K562 (cell line): ENCODE data around the gene C3. TPM values are rescaled to one million over a fixed set of nuclear protein-coding genes. Genes with fewer than 3 reads are reported as not detected.
A peak's percentile ranks its signal among the peaks of the same experiment; 100 is the strongest.

ENCODE experiments used
- BMI1 ChIP-seq: fragments of 150-350 bp; IDR thresholded peaks from 2 replicates; pipeline ENCODE4 v1.6.1; 2014; ENCODE audit warnings: low read length
- CEBPB ChIP-seq: fragments of 450-650 bp; IDR thresholded peaks from 2 replicates; pipeline ENCODE4 v1.6.1; 2016; ENCODE audit warnings: missing genetic modification characterization, missing compliant biosample characterization
- CREB1 ChIP-seq, 2 experiments: sonication (generic) in 1 of 2; formaldehyde crosslinking in 1 of 2; IDR thresholded peaks; 2 replicates each; pipeline versions ENCODE4 v1.6.1 to v1.8.0; 2012 to 2022; ENCODE audit warnings: inconsistent platforms in 1 of 2, mild to moderate bottlenecking in 1 of 2, missing genetic modification reagents in 1 of 2, moderate library complexity in 1 of 2
- ELF4 ChIP-seq: fragments of 450-650 bp; formaldehyde crosslinking; IDR thresholded peaks from 2 replicates; pipeline ENCODE4 v1.4.0; 2022; ENCODE audit warnings: missing genetic modification characterization
- FIP1L1 ChIP-seq: fragments of 200-400 bp; formaldehyde crosslinking; IDR thresholded peaks from 2 replicates; pipeline ENCODE4 v1.6.1; 2018; ENCODE audit warnings: mild to moderate bottlenecking, low read depth, low read length; ENCODE audit not compliant: poor library complexity, severe bottlenecking
- FOXK1 ChIP-seq: sonication (generic); formaldehyde crosslinking; IDR thresholded peaks from 2 replicates; pipeline ENCODE4 v1.8.0; 2022; ENCODE audit warnings: missing genetic modification reagents, mild to moderate bottlenecking, borderline replicate concordance
- GTF2A2 ChIP-seq: IDR thresholded peaks from 2 replicates; pipeline ENCODE4 v1.6.1; 2016; ENCODE audit warnings: mild to moderate bottlenecking, missing genetic modification characterization, missing compliant biosample characterization
- HNRNPH1 ChIP-seq: fragments of 200-400 bp; formaldehyde crosslinking; optimal IDR thresholded peaks from 2 replicates; pipeline ENCODE3; 2017; ENCODE audit warnings: low read depth, mild to moderate bottlenecking, low read length, moderate library complexity
- HSF4 ChIP-seq: fragments of 250-450 bp; sonication (Bioruptor Pico); IDR thresholded peaks from 2 replicates; pipeline ENCODE4 v2.1.2; 2022; ENCODE audit warnings: mild to moderate bottlenecking, moderate library complexity, borderline replicate concordance
- ILF3 ChIP-seq: fragments of 450-650 bp; IDR thresholded peaks from 2 replicates; pipeline ENCODE4 v1.6.1; 2018; ENCODE audit warnings: antibody characterized with exemption, mild to moderate bottlenecking, moderate library complexity, borderline replicate concordance
- KLF1 ChIP-seq: fragments of 450-650 bp; IDR thresholded peaks from 2 replicates; pipeline ENCODE4 v1.6.1; 2016; ENCODE audit warnings: missing genetic modification characterization, missing compliant biosample characterization
- MBD2 ChIP-seq: sonication (generic); IDR thresholded peaks from 2 replicates; pipeline ENCODE4 v1.6.1; 2016; ENCODE audit warnings: low read depth, borderline replicate concordance
- MXI1 ChIP-seq: IDR thresholded peaks from 2 replicates; pipeline ENCODE4 v1.6.1; 2011; ENCODE audit warnings: low read depth, mild to moderate bottlenecking, improper control_type of control experiment, low read length
- NBN ChIP-seq: fragments of 450-650 bp; IDR thresholded peaks from 2 replicates; pipeline ENCODE4 v1.6.1; 2016; ENCODE audit warnings: low read depth, mild to moderate bottlenecking
- NR2C2 ChIP-seq, 2 experiments: fragments of 200-800 bp in 1 of 2; sonication (Bioruptor generic) in 1 of 2; sonication (generic) in 1 of 2; formaldehyde crosslinking in 1 of 2; IDR thresholded peaks; 2 replicates each; pipeline versions ENCODE4 v1.6.1 to v1.8.0; 2016 to 2022; ENCODE audit warnings: mild to moderate bottlenecking in 1 of 2, missing compliant biosample characterization in 1 of 2, missing genetic modification characterization in 1 of 2, missing genetic modification reagents in 1 of 2
- POLR2B ChIP-seq: fragments of 450-650 bp; IDR thresholded peaks from 2 replicates; pipeline ENCODE4 v1.6.1; 2018; ENCODE audit warnings: low read depth; ENCODE audit not compliant: partially characterized antibody
- PRMT5 ChIP-seq: sonication (generic); formaldehyde crosslinking; IDR thresholded peaks from 2 replicates; pipeline ENCODE4 v1.5.0; 2020; ENCODE audit warnings: missing genetic modification reagents
- PTTG1 ChIP-seq: fragments of 450-650 bp; IDR thresholded peaks from 2 replicates; pipeline ENCODE4 v1.6.1; 2016; ENCODE audit warnings: low read depth, mild to moderate bottlenecking, missing genetic modification characterization, missing compliant biosample characterization
- RBM14 ChIP-seq: fragments of 200-400 bp; formaldehyde crosslinking; IDR thresholded peaks from 2 replicates; pipeline ENCODE4 v1.6.1; 2018; ENCODE audit warnings: low read depth, mild to moderate bottlenecking, low read length, moderate library complexity, borderline replicate concordance; ENCODE audit not compliant: insufficient read depth
- RBM25 ChIP-seq: fragments of 200-400 bp; formaldehyde crosslinking; IDR thresholded peaks from 2 replicates; pipeline ENCODE4 v1.6.1; 2018; ENCODE audit warnings: low read length, low read depth, moderate library complexity; ENCODE audit not compliant: severe bottlenecking
- RCOR1 ChIP-seq, 2 experiments: IDR thresholded peaks; 2 replicates each; pipeline ENCODE4 v1.6.1; 2012; ENCODE audit warnings: low read depth in 2 of 2, low read length in 2 of 2, borderline replicate concordance in 1 of 2, improper control_type of control experiment in 1 of 2
- SOX6 ChIP-seq: fragments of 450-650 bp; IDR thresholded peaks from 2 replicates; pipeline ENCODE4 v1.6.1; 2014; ENCODE audit warnings: mild to moderate bottlenecking
- TBL1XR1 ChIP-seq, 2 experiments: IDR thresholded peaks; 2 replicates each; pipeline ENCODE4 v1.6.1; 2012; ENCODE audit warnings: improper control_type of control experiment in 2 of 2, low read length in 2 of 2, mild to moderate bottlenecking in 1 of 2
- TCF7L2 ChIP-seq: fragments of 150-350 bp; IDR thresholded peaks from 2 replicates; pipeline ENCODE4 v1.6.1; 2016; ENCODE audit warnings: low read depth, mild to moderate bottlenecking, low read length, moderate library complexity
- ZNF239 ChIP-seq: fragments of 250-450 bp; sonication (Bioruptor Pico); IDR thresholded peaks from 2 replicates; pipeline ENCODE4 v1.4.0; 2020; ENCODE audit warnings: mild to moderate bottlenecking
- ZNF354B ChIP-seq: fragments of 250-450 bp; sonication (Bioruptor Pico); IDR thresholded peaks from 2 replicates; pipeline ENCODE4 v1.4.0; 2020
- ZNF507 ChIP-seq: conservative IDR thresholded peaks from 2 replicates; pipeline ENCODE4 v1.6.1; 2017; ENCODE audit warnings: missing genetic modification characterization, missing compliant biosample characterization
- polyA plus RNA-seq, 8 experiments: library from polyadenylated mRNA; depleted of rRNA in 4 of 8; stranded (reverse) in 5 of 8; unstranded in 3 of 8; fragments of >200 nt; fragmentation: Nextera tagmentation in 2 of 8; fragmentation: Illumina TruSeq in 1 of 8; extraction: Ambion mirVana in 2 of 8; extraction: Trizol in 1 of 8; gene quantifications; 2 replicates each; pipeline versions ENCODE4 v1.2.1 to v1.2.3, GENCODE V29; 2011 to 2014; ENCODE audit warnings: inconsistent platforms in 1 of 8, missing spikeins in 1 of 8
- total RNA-seq, 7 experiments: library from RNA; depleted of rRNA in 6 of 7; stranded (reverse); fragments of >200 nt in 6 of 7; fragmentation: Illumina TruSeq in 2 of 7; extraction: Trizol in 2 of 7; gene quantifications; 2 replicates each; pipeline versions ENCODE4 v1.2.1 to v1.2.3, GENCODE V29; 2011 to 2021; ENCODE audit warnings: low replicate concordance in 1 of 7
- TF ChIP-seq, protein P1 (sequence below): IDR thresholded peaks from 2 replicates; pipeline ENCODE4 v1.6.1; 2011; ENCODE audit warnings: borderline replicate concordance, low read depth, mild to moderate bottlenecking, moderate library complexity, low read length; ENCODE audit not compliant: insufficient read depth, poor library complexity, severe bottlenecking

C3 gene
- total and polyA plus RNA-seq, 9 of the 15 experiments (the other 6 are each of a cell fraction or from before 2014, with no cell fraction given) = 0.59 to 10.6 (median 2.2) TPM

GRCh38 chr19:6667114-6667627 lies 53.3 kb downstream of the C3 start (continued):
- 0 out of 2 replicates have a peak, but pooled peaks have one; percentile 37 for TF ChIP-seq KLF1
- no peak for TF ChIP-seq POLR2B
- no peak for TF ChIP-seq GTF2A2
- no peak for TF ChIP-seq RCOR1 (IDR thresholded peaks at IDR 0.05; ENCODE audit: borderline replicate concordance in 1 of 2, low read depth in 2 of 2, low read length in 2 of 2)
- no peak for TF ChIP-seq BMI1
- TF ChIP-seq CREB1 (IDR thresholded peaks at IDR 0.05) = no peak
- TF ChIP-seq CREB1 (CRISPR knock-in tag; IDR thresholded peaks at IDR 0.05) = no peak
- TF ChIP-seq NR2C2 (CRISPR knock-in tag; IDR thresholded peaks at IDR 0.05) = no peak
- peak; percentile 55; the same call in 1 of the 2 replicates for TF ChIP-seq NR2C2 (tag; IDR thresholded peaks at IDR 0.05)
- no peak for TF ChIP-seq RBM14
- TF ChIP-seq MBD2 = peak; percentile 15; the same call in 1 of the 2 replicates
- no peak for TF ChIP-seq PRMT5
- TF ChIP-seq FOXK1 = 0 out of 2 replicates have a peak, but pooled peaks have one; percentile 49
- no peak for TF ChIP-seq ILF3
- 0 out of 2 replicates have a peak, but pooled peaks have one; percentile 10 for TF ChIP-seq SOX6
- TF ChIP-seq RBM25 = no peak
- TF ChIP-seq TCF7L2 = no peak
- TF ChIP-seq MXI1 = no peak
- no peak for TF ChIP-seq ZNF507 (tag)
- TF ChIP-seq, protein P1, sequence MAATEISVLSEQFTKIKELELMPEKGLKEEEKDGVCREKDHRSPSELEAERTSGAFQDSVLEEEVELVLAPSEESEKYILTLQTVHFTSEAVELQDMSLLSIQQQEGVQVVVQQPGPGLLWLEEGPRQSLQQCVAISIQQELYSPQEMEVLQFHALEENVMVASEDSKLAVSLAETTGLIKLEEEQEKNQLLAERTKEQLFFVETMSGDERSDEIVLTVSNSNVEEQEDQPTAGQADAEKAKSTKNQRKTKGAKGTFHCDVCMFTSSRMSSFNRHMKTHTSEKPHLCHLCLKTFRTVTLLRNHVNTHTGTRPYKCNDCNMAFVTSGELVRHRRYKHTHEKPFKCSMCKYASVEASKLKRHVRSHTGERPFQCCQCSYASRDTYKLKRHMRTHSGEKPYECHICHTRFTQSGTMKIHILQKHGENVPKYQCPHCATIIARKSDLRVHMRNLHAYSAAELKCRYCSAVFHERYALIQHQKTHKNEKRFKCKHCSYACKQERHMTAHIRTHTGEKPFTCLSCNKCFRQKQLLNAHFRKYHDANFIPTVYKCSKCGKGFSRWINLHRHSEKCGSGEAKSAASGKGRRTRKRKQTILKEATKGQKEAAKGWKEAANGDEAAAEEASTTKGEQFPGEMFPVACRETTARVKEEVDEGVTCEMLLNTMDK = no peak
- no peak for TF ChIP-seq ZNF239 (CRISPR knock-in tag)
- TF ChIP-seq ZNF354B (CRISPR knock-in tag) = no peak
- TF ChIP-seq ELF4 (CRISPR knock-in tag) = no peak
- TF ChIP-seq HNRNPH1 = no peak
- no peak for TF ChIP-seq FIP1L1
- no peak for TF ChIP-seq PTTG1 (tag)
- peak; percentile 90 for TF ChIP-seq CEBPB (tag)
- no peak for TF ChIP-seq HSF4 (CRISPR knock-in tag)
- no peak for TF ChIP-seq NBN
- no peak for TF ChIP-seq TBL1XR1 (IDR thresholded peaks at IDR 0.05; ENCODE audit: low read length in 2 of 2)
